IPS-18a (cell line): Measurements from ENCODE around the gene TAPT1.
A peak's percentile ranks its signal among the peaks of the same experiment; 100 is the strongest.

ENCODE experiments used
- H3K27ac ChIP-seq: one replicate; pipeline ENCODE4 v1.5.1; 2013; ENCODE audit warnings: low read length
- H3K27me3 ChIP-seq: one replicate; pipeline ENCODE4 v1.6.1; 2013; ENCODE audit warnings: mild to moderate bottlenecking, low read length; ENCODE audit not compliant: control insufficient read depth, insufficient read depth
- H3K36me3 ChIP-seq: one replicate; pipeline ENCODE4 v1.6.1; 2013; ENCODE audit warnings: low read depth, low read length; ENCODE audit not compliant: control insufficient read depth
- H3K4me1 ChIP-seq: one replicate; pipeline ENCODE4 v1.6.1; 2013; ENCODE audit warnings: low read depth, low read length; ENCODE audit not compliant: control insufficient read depth
- H3K4me3 ChIP-seq: one replicate; pipeline ENCODE4 v1.5.1; 2013; ENCODE audit warnings: low read length
- H3K9ac ChIP-seq: one replicate; pipeline ENCODE4 v1.6.1; 2013; ENCODE audit warnings: mild to moderate bottlenecking, low read length, moderate library complexity
- H3K9me3 ChIP-seq: one replicate; pipeline ENCODE4 v1.6.1; 2013; ENCODE audit warnings: low read depth, low read length; ENCODE audit not compliant: control insufficient read depth

TAPT1 gene

GRCh38 chr4:16240300-16240699 lies 14.0 kb upstream of the TAPT1 start:
- Histone ChIP-seq H3K27me3 (no peaks in the 10 kb centered on the region), H3K4me1 (peaks cover 8% of the 10 kb centered on the region), H3K9me3 (no peaks in the 10 kb centered on the region), H3K27ac (no peak overlapping the region), H3K9ac (no peak overlapping the region), H3K4me3 (no peak overlapping the region), H3K36me3 (no peaks in the 10 kb centered on the region)

DNA sequence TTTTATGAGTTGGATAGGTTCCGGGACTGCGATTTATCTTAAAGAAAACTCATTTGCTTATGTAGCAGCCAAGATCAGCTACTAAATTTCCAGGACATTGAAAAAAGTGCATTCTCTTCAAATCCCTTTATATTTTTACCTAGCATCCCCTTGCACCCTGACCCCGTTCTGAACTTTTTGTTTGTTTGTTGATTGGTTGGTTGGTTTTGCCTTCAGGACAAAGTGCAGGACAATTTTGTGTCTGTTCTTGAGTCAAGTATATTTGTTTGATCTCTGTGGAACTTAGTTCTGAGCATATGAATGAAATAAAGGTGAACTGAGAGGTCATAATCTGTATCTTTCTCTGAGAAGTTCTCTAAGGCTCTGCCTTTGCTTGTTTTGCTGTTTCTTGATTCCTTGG lies 12.8 kb upstream of the TAPT1 start:
- Histone ChIP-seq H3K4me3 (no peak overlapping the region), H3K4me1 (peaks cover 8% of the 10 kb centered on the region), H3K9ac (no peak overlapping the region), H3K9me3 (no peaks in the 10 kb centered on the region), H3K36me3 (no peaks in the 10 kb centered on the region), H3K27me3 (no peaks in the 10 kb centered on the region), H3K27ac (no peak overlapping the region)

DNA sequence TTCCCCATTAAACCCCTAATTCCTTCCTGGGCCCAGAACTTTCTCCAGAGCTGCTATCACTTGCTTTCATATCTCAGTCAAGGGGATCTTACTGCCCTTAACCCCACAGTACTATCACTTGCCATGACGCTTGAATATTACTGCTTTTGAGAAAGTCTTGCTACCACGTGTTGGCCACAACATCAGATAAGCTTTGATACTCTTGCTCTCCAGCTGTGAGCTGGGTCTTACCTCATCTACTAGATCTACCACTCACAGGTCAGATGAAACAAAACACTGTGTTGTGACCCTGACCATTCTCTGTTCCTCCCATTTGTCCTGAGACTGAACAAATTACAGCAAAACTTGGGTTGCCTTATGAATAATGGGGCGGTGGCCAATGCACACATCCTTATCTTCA lies 12.1 kb upstream of the TAPT1 start:
- no peaks in the 10 kb centered on the region for H3K9me3 ChIP-seq
- no peak overlapping the region for H3K27ac ChIP-seq
- peaks cover 8% of the 10 kb centered on the region for H3K4me1 ChIP-seq
- H3K36me3 ChIP-seq: no peaks in the 10 kb centered on the region
- no peaks in the 10 kb centered on the region for H3K27me3 ChIP-seq
- no peak overlapping the region for H3K9ac ChIP-seq
- H3K4me3 ChIP-seq: no peak overlapping the region

DNA sequence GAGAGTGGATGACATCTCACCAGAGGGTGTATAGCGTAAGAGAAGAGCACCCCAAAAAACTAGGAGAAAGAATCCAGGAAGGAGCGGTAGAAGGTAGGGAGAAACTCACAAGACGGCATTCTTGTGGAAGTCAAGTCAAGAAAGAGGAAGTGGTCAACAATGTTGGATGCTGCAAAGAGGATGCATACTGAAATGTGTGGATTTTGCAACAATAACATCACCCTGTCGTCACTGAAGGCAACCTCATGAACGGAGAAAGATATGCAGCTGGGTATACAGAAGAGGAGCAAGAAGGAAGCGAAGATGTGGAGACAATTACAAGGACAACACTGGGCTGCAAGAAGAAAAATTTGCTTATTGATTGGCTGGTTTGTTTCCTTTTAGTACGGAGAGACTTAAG lies 11.4 kb upstream of the TAPT1 start:
- H3K27ac ChIP-seq: no peak overlapping the region
- H3K4me1 ChIP-seq: peaks cover 8% of the 10 kb centered on the region
- H3K36me3 ChIP-seq: no peaks in the 10 kb centered on the region
- H3K27me3 ChIP-seq: no peaks in the 10 kb centered on the region
- no peak overlapping the region for H3K9ac ChIP-seq
- no peaks in the 10 kb centered on the region for H3K9me3 ChIP-seq
- H3K4me3 ChIP-seq: no peak overlapping the region

GRCh38 chr4:16236402-16237023 lies 10.2 kb upstream of the TAPT1 start:
- H3K9me3 ChIP-seq: no peaks in the 10 kb centered on the region
- H3K4me1 ChIP-seq: peaks cover 16% of the 10 kb centered on the region
- H3K9ac ChIP-seq: no peak overlapping the region
- no peaks in the 10 kb centered on the region for H3K36me3 ChIP-seq
- H3K27ac ChIP-seq: no peak overlapping the region
- no peaks in the 10 kb centered on the region for H3K27me3 ChIP-seq
- no peak overlapping the region for H3K4me3 ChIP-seq

GRCh38 chr4:16235209-16235608 lies 8.9 kb upstream of the TAPT1 start:
- Histone ChIP-seq H3K36me3 (no peaks in the 10 kb centered on the region), H3K27me3 (no peaks in the 10 kb centered on the region), H3K4me3 (no peak overlapping the region), H3K9me3 (no peaks in the 10 kb centered on the region), H3K4me1 (peaks cover 21% of the 10 kb centered on the region), H3K9ac (no peak overlapping the region), H3K27ac (no peak overlapping the region)

DNA sequence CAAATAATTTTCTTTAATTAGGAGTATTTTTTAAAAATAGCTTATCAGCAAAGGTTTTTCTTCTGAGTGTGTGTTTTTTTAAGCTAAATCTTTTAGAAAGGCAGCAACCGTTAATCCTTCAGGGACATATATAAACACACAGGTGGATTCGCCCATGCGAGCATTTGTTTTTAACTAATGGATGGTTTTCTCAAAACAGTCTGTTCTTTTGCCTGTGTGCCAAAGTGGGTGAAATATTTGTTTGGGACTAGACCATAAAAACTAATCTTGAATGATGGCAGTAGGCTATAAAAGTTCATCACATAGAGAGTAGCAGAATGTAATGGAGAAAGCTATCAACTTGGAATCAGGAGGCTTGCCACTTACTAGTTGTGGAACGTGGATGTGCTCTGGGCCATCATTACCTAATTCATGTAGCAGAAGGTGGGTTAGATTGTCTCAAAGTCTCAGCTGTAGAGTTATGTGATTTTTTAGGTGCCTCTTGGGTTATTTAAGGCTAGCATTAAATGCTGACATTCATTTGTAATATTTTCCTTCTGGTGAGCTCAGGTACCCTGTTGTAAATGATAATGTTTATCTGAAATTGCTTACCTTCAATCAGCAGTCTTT lies 7.4 kb upstream of the TAPT1 start:
- H3K4me3 ChIP-seq: no peak overlapping the region
- no peaks in the 10 kb centered on the region for H3K9me3 ChIP-seq
- H3K27ac ChIP-seq: no peak overlapping the region
- H3K36me3 ChIP-seq: no peaks in the 10 kb centered on the region
- peaks cover 21% of the 10 kb centered on the region for H3K4me1 ChIP-seq
- H3K27me3 ChIP-seq: no peaks in the 10 kb centered on the region
- no peak overlapping the region for H3K9ac ChIP-seq

DNA sequence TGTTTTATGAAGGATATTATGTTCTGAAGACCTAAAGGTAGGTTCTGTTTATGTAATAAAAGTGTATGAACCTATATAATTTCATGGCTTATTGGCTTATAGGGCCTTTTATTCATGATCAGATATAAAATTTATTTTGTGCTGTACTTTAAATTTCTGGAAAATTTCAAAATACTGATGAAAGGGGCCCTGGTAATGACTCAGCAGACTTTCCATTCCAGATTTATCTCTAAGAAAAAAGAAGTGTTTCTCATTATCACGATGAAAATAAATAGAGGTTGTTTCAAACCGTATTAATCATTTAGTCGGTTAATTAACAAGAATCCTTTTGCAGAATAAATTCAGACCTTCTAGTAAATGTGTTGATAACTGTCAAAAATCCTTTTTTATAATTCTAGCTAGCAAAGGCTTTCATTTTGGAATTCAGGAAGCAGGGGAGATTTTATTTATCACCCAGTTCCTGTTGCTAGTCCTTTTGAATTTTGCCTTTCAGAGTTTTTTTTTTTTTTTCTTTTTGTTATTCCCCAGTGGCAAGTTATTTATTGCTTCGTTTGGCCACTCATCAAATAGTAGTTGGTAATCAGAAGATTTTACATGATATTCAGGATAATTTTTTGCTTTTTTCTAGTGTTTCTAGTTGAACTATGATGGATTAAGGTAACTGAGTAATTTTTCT lies 5.4 kb upstream of the TAPT1 start:
- Histone ChIP-seq H3K27ac (no peak overlapping the region), H3K9ac (no peak overlapping the region)

GRCh38 chr4:16230308-16230707 lies 4.0 kb upstream of the TAPT1 start:
- Histone ChIP-seq H3K4me1 (peaks cover 22% of the 10 kb centered on the region), H3K27me3 (peaks cover 5% of the 10 kb centered on the region), H3K9me3 (no peaks in the 10 kb centered on the region), H3K36me3 (no peaks in the 10 kb centered on the region), H3K9ac (no peak overlapping the region), H3K4me3 (no peak overlapping the region), H3K27ac (no peak overlapping the region)

More for the DNA sequence above, 5.4 kb upstream of the TAPT1 start:
- H3K36me3 ChIP-seq: no peaks in the 10 kb centered on the region
- peaks cover 27% of the 10 kb centered on the region for H3K4me1 ChIP-seq
- H3K27me3 ChIP-seq: peaks cover 5% of the 10 kb centered on the region
- H3K9me3 ChIP-seq: no peaks in the 10 kb centered on the region
- no peak overlapping the region for H3K4me3 ChIP-seq

- Histone ChIP-seq H3K9ac (no peak overlapping the region), H3K27me3 (peaks cover 5% of the 10 kb centered on the region), H3K9me3 (no peaks in the 10 kb centered on the region), H3K36me3 (no peaks in the 10 kb centered on the region), H3K27ac (no peak overlapping the region), H3K4me1 (peaks cover 29% of the 10 kb centered on the region), H3K4me3 (no peak overlapping the region)
These were observed 3.3 kb upstream of the TAPT1 start for GRCh38 chr4:16229604-16230003.

- Histone ChIP-seq H3K9ac (peak overlapping the region; percentile 75), H3K4me1 (peaks cover 39% of the 10 kb centered on the region), H3K27ac (no peak overlapping the region)
These were observed 1.2 kb upstream of the TAPT1 start for GRCh38 chr4:16227462-16227868.

More at GRCh38 chr4:16227462-16227868, 1.2 kb upstream of the TAPT1 start:
- H3K9me3 ChIP-seq: no peaks in the 10 kb centered on the region
- H3K27me3 ChIP-seq: peaks cover 5% of the 10 kb centered on the region
- H3K36me3 ChIP-seq: no peaks in the 10 kb centered on the region
- H3K4me3 ChIP-seq: peak overlapping the region; percentile 83
